HEK293T (cell line): ENCODE measurements around the gene CLEC3B.

ENCODE experiments used
- CTCF ChIA-PET: fragments of 350-600 bp; formaldehyde crosslinking; extraction: SDS; loops from one replicate; lab custom pipeline; 2021; ENCODE audit warnings: antibody characterized with exemption, inconsistent platforms; lab: Yijun Ruan, JAX
- POLR2A ChIA-PET: fragments of 350-600 bp; formaldehyde crosslinking; extraction: SDS; loops from one replicate; lab custom pipeline; 2020; ENCODE audit warnings: antibody characterized with exemption, inconsistent platforms; lab: Yijun Ruan, JAX
- DNase-seq: peaks from one replicate; pipeline ENCODE4 v3.0.0; 2012; ENCODE audit warnings: mixed read lengths; ENCODE audit errors: extremely low spot score
- ARNT ChIP-seq: fragments of 450-650 bp; IDR thresholded peaks from 2 replicates; pipeline ENCODE4 v1.6.1; 2017; ENCODE audit warnings: mild to moderate bottlenecking
- BHLHE40 ChIP-seq: fragments of 450-650 bp; IDR thresholded peaks from 2 replicates; pipeline ENCODE4 v1.6.1; 2016; ENCODE audit warnings: mild to moderate bottlenecking, moderate library complexity, borderline replicate concordance
- CTBP1 ChIP-seq: fragments of 450-650 bp; IDR thresholded peaks from 2 replicates; pipeline ENCODE4 v1.6.1; 2016; ENCODE audit warnings: borderline replicate concordance
- ELF4 ChIP-seq: fragments of 450-650 bp; IDR thresholded peaks from 2 replicates; pipeline ENCODE4 v1.6.1; 2017; ENCODE audit warnings: antibody characterized with exemption
- FOXA1 ChIP-seq: fragments of 450-650 bp; IDR thresholded peaks from 2 replicates; pipeline ENCODE4 v1.6.1; 2016; ENCODE audit warnings: mild to moderate bottlenecking
- FOXK2 ChIP-seq: fragments of 450-650 bp; IDR thresholded peaks from 2 replicates; pipeline ENCODE4 v1.6.1; 2016; ENCODE audit warnings: mild to moderate bottlenecking
- FOXM1 ChIP-seq: fragments of 450-650 bp; IDR thresholded peaks from 2 replicates; pipeline ENCODE4 v1.6.1; 2017; ENCODE audit warnings: mild to moderate bottlenecking, borderline replicate concordance
- HDGF ChIP-seq: fragments of 450-650 bp; IDR thresholded peaks from 2 replicates; pipeline ENCODE4 v1.6.1; 2017; ENCODE audit warnings: antibody characterized with exemption, borderline replicate concordance
- L3MBTL2 ChIP-seq: fragments of 450-650 bp; conservative IDR thresholded peaks from 2 replicates; pipeline ENCODE4 v1.6.1; 2016; ENCODE audit warnings: mild to moderate bottlenecking
- LEF1 ChIP-seq: fragments of 450-650 bp; IDR thresholded peaks from 2 replicates; pipeline ENCODE4 v1.6.1; 2017; ENCODE audit warnings: mild to moderate bottlenecking, borderline replicate concordance
- NFRKB ChIP-seq: fragments of 450-650 bp; IDR thresholded peaks from 2 replicates; pipeline ENCODE4 v1.6.1; 2016; ENCODE audit warnings: mild to moderate bottlenecking, moderate library complexity
- PKNOX1 ChIP-seq: fragments of 450-650 bp; IDR thresholded peaks from 2 replicates; pipeline ENCODE4 v1.6.1; 2016
- SP1 ChIP-seq: fragments of 450-650 bp; IDR thresholded peaks from 2 replicates; pipeline ENCODE4 v1.6.1; 2017
- SUZ12 ChIP-seq: fragments of 450-650 bp; IDR thresholded peaks from 2 replicates; pipeline ENCODE4 v1.6.1; 2016; ENCODE audit warnings: mild to moderate bottlenecking
- TARDBP ChIP-seq: fragments of 450-650 bp; IDR thresholded peaks from 2 replicates; pipeline ENCODE4 v1.6.1; 2016
- ZNF384 ChIP-seq: fragments of 450-650 bp; IDR thresholded peaks from 2 replicates; pipeline ENCODE4 v1.6.1; 2016

CLEC3B gene

DNA sequence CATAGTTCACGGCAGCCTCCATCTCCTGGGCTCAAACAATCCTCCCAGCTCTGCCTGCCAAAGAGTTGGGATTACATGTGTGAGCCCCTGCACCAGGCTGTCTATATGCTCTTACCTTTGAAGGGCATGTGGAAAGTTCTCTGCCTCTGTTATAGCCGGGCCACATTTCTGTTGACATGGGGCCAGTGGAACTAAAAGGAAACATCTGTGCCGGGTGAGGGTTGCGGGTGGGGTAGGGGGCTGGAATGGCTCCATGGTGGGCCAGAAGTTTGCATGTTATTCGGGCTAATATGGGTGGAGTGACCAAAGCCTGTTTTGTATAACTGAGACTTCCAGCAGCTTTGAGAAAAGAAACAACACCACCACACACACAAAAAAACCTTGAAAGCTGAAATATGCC is 8.3 kb upstream of the CLEC3B start:
- no peak for DNase-seq
- ChIA-PET POLR2A (no interaction called here), CTCF (no interaction called here)
- TF ChIP-seq CTBP1: no peak
- no peak for TF ChIP-seq SP1
- TF ChIP-seq SUZ12: no peak
- no peak for TF ChIP-seq FOXK2
- no peak for TF ChIP-seq ELF4
- TF ChIP-seq BHLHE40: no peak
- TF ChIP-seq TARDBP: no peak
- TF ChIP-seq ZNF384: no peak
- TF ChIP-seq LEF1: no peak
- TF ChIP-seq PKNOX1: no peak
- TF ChIP-seq L3MBTL2: no peak
- no peak for TF ChIP-seq FOXM1
- no peak for TF ChIP-seq NFRKB
- no peak for TF ChIP-seq FOXA1
- TF ChIP-seq ARNT: no peak
- no peak for TF ChIP-seq HDGF

- no peak for TF ChIP-seq LEF1
- TF ChIP-seq HDGF: no peak
- TF ChIP-seq TARDBP: no peak
- POLR2A ChIA-PET: no interaction called here
Observed at GRCh38 chr3:45020534-45020933, 5.6 kb upstream of the CLEC3B start.

GRCh38 chr3:45021524-45022297 is 4.4 kb upstream of the CLEC3B start:
- DNase-seq: no peak
- ChIA-PET POLR2A (no interaction called here), CTCF (no interaction called here)
- TF ChIP-seq TARDBP (no peak), LEF1 (no peak), FOXK2 (no peak), L3MBTL2 (no peak), ZNF384 (no peak), CTBP1 (no peak), SUZ12 (no peak), SP1 (no peak), ARNT (no peak), BHLHE40 (no peak), FOXM1 (no peak), ELF4 (no peak), PKNOX1 (no peak)

More at GRCh38 chr3:45020534-45020933, 5.6 kb upstream of the CLEC3B start:
- CTCF ChIA-PET: interaction anchor here (0.6 kb wide), 1 partner anchor 117 kb away, joined by 3 read pairs; no protein-coding TSS in a partner anchor
- DNase-seq: no peak

- ChIA-PET CTCF (no interaction called here), POLR2A (no interaction called here)
- no peak for DNase-seq
- TF ChIP-seq SUZ12 (no peak), LEF1 (no peak), SP1 (no peak), NFRKB (no peak), PKNOX1 (no peak)
Observed at GRCh38 chr3:45023675-45024074, 2.4 kb upstream of the CLEC3B start.

DNA sequence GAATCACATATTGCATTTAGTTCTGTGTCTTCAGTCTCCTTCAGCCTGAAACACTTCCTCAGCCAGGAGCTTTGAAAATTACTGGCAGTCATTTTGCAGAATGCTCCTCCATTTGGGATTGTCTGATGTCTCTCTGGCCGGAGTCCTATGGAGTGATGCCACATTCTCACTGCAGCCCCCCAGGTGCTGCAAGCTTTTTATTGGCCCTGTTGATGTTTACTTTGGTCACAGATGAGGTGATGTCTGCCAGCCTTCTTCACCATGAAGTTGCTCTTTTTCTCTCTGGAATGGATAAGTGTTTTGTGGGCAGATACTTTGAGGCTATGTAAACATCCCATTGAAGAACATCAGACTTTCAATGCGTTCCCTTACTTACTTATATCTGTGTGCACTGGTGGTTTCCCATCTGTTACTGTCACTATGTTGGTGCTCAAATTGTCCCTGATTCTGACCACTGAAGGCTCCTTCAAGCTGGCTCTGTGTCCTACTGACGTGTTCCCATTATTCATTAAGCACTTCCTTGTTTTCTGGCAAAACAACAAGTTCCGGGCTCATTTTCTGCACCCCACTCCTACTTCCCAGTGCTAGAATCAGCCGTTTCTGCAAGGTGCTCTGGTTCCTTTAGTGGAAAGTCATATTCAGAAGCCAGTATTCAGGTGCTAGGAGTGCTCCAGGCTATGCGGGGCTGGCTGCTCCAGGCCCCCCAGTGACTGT is 1.4 kb upstream of the CLEC3B start:
- POLR2A ChIA-PET: no interaction called here
- no peak for TF ChIP-seq FOXM1
- TF ChIP-seq FOXA1: no peak
- TF ChIP-seq CTBP1: no peak
- TF ChIP-seq NFRKB: no peak
- TF ChIP-seq ELF4: no peak
- TF ChIP-seq HDGF: no peak
- TF ChIP-seq SUZ12: no peak
- CTCF ChIA-PET: no interaction called here

GRCh38 chr3:45026957-45027356 is 854 bp downstream of the CLEC3B start:
- TF ChIP-seq PKNOX1 (no peak), ELF4 (no peak), BHLHE40 (no peak), L3MBTL2 (no peak), SP1 (no peak), CTBP1 (no peak), HDGF (no peak), ARNT (no peak), FOXA1 (no peak), LEF1 (no peak), TARDBP (no peak), FOXK2 (no peak), ZNF384 (no peak)
- DNase-seq: no peak
- POLR2A ChIA-PET: no interaction called here
- CTCF ChIA-PET: no interaction called here

More for the DNA sequence above, 1.4 kb upstream of the CLEC3B start:
- DNase-seq: no peak
